Measurements from ENCODE around the gene TNFRSF8. TPM values are rescaled to one million over a fixed set of nuclear protein-coding genes. Genes with fewer than 3 reads are reported as not detected.
"Not testable (repeated sequence)": the region's sequence is repeated elsewhere in the genome, so short reads cannot be mapped to it uniquely, and the experiment has no call there.

The TNFRSF8 gene
- total RNA-seq, 1 donor from 2014 or later, result 0.31 TPM

DNA sequence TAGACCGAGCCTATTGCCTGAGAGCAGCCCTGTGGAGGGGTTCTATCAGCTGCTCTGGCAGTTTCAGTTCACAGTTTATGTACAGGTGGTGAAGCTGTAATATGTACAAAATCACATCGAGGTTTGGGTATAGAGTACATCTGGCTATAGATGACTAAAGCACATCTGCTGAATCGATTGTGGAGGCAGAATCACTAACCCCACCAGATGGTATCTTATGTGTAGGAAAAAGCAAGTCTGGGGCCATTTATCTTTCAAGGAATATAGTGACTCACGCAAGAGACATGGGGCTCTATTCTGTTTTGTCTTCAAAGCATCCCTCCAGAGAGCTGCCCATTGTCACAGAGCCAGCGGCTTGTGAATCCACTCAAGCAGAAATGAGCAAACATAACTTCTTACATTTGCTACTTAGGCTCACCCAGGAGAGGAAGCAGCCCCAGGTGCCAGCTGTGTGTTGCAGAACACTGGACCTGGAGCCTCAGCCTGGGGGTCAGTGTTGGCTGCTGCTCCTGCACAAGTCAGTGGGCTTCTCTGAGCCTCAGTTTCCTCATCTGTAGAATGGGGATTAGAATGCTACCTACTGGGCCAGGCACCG lies 22.5 kb upstream of the TNFRSF8 start:
- no peaks in the 10 kb centered on the region for H3K9me3 Mint-ChIP-seq

DNA sequence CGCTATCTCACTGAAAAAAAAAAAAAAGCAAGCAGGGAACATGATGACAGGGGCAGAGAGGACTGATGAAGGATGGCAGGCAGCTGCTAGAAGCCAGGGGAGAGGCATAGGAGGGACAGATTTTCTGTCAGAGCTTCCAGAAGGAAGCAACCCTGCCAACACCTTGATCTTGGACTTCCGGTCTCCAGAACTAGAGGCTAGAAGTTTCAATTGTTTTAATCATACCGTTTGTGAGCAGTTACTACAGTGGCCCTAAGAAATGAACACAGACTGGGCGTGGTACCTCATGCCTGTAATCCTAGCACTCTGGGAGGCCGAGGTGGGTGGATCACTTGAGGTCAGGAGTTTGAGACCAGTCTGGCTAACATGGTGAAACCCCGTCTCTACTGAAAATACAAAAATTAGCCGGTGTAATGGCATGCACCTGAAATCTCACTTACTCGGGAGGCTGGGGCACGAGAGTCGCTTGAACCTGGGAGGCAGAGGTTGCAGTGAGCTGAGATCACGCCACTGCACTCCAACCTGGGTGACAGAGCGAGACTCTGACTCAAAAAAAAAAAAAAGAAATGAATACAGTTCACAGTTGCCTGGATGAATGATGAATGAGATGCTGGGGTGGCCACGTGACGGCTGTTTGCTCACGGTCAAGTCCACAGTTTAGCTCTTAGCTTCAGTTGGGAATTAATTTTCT lies 18.8 kb upstream of the TNFRSF8 start:
- not testable (repeated sequence) for H3K27me3 Mint-ChIP-seq (ENCODE audit: low read depth); H3K4me1 Mint-ChIP-seq; H3K36me3 Mint-ChIP-seq; H3K9me3 Mint-ChIP-seq; H3K4me3 Mint-ChIP-seq; DNase-seq (ENCODE audit: low spot score in 2 of 2, unreplicated experiment in 2 of 2); H3K27ac Mint-ChIP-seq

More for the DNA sequence above, 22.5 kb upstream of the TNFRSF8 start:
- Mint-ChIP-seq H3K27ac (no peak overlapping the region), H3K4me1 (peaks cover 13% of the 10 kb centered on the region), H3K27me3 (ENCODE audit: low read depth) (no peaks in the 10 kb centered on the region), H3K4me3 (no peak overlapping the region), H3K36me3 (no peaks in the 10 kb centered on the region)
- DNase-seq (ENCODE audit: low spot score in 2 of 2, unreplicated experiment in 2 of 2), result no peak
- TF ChIP-seq, protein P1, sequence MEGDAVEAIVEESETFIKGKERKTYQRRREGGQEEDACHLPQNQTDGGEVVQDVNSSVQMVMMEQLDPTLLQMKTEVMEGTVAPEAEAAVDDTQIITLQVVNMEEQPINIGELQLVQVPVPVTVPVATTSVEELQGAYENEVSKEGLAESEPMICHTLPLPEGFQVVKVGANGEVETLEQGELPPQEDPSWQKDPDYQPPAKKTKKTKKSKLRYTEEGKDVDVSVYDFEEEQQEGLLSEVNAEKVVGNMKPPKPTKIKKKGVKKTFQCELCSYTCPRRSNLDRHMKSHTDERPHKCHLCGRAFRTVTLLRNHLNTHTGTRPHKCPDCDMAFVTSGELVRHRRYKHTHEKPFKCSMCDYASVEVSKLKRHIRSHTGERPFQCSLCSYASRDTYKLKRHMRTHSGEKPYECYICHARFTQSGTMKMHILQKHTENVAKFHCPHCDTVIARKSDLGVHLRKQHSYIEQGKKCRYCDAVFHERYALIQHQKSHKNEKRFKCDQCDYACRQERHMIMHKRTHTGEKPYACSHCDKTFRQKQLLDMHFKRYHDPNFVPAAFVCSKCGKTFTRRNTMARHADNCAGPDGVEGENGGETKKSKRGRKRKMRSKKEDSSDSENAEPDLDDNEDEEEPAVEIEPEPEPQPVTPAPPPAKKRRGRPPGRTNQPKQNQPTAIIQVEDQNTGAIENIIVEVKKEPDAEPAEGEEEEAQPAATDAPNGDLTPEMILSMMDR (IDR thresholded peaks at IDR 0.05; ENCODE audit: unreplicated experiment), result no peak

DNA sequence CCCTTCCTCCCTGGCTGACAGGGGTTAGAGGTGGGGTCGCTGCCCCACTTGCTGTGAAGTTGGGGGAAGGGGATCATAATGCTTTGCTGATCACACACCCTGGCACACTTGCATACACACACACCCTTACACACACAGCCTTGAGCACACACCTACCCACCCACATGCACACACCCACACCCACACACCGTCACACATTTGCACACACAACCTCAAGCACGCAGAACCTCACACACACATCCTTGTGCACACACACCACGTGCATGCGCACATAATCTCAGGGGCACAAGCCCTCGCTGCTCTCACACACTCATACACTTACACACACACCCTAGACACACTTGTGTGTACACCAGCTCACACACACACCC lies 16.4 kb upstream of the TNFRSF8 start:
- Mint-ChIP-seq H3K27me3 (ENCODE audit: low read depth) (no peaks in the 10 kb centered on the region), H3K4me1 (peaks cover 1% of the 10 kb centered on the region), H3K4me3 (no peak overlapping the region), H3K9me3 (no peaks in the 10 kb centered on the region), H3K36me3 (no peaks in the 10 kb centered on the region), H3K27ac (no peak overlapping the region)
- TF ChIP-seq, protein P1 (IDR thresholded peaks at IDR 0.05; ENCODE audit: unreplicated experiment), result no peak
- DNase-seq (ENCODE audit: low spot score in 2 of 2, unreplicated experiment in 2 of 2), result no peak

DNA sequence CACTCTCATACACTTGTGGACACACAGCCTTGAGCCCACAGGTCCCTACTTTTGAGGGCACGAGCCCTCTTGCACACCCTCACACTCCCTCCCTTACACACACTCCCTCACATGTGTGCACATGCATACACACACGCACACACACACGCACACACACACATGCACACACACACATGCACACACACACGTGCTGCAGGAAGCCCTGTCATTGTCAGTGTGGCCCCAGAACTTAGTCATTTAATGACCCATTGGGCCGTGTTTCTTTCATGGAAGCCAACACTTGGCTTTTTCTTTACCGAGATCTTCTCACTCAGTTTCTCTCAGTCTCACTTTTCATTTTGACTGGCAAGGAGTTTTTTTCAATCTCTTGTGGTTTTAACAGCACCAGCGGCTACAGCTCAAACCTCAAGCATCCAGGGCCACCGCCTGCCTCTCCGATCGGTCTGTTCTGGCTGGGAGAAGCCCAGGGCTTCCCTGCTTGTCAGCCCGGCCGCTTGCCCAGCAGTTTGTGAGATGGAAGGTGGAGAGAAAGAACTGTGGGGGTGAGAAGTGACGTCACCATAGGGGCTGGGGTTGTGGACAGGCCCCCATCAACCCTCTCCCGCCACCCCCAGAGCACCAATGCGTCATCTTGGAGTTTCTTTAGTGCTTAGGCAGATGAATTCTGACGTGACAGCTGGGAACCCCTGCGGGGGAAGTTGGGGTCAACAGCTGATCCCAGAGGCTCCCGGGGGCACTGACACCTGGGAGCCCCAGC lies 15.8 kb upstream of the TNFRSF8 start:
- H3K9me3 Mint-ChIP-seq, result no peaks in the 10 kb centered on the region
- no peaks in the 10 kb centered on the region for H3K36me3 Mint-ChIP-seq
- TF ChIP-seq, protein P1 (IDR thresholded peaks at IDR 0.05; ENCODE audit: unreplicated experiment), result no peak
- no peak overlapping the region for H3K4me3 Mint-ChIP-seq
- H3K4me1 Mint-ChIP-seq, result peaks cover 7% of the 10 kb centered on the region
- no peaks in the 10 kb centered on the region for H3K27me3 Mint-ChIP-seq (ENCODE audit: low read depth)
- H3K27ac Mint-ChIP-seq, result no peak overlapping the region
- DNase-seq (ENCODE audit: low spot score in 2 of 2, unreplicated experiment in 2 of 2), result no peak

DNA sequence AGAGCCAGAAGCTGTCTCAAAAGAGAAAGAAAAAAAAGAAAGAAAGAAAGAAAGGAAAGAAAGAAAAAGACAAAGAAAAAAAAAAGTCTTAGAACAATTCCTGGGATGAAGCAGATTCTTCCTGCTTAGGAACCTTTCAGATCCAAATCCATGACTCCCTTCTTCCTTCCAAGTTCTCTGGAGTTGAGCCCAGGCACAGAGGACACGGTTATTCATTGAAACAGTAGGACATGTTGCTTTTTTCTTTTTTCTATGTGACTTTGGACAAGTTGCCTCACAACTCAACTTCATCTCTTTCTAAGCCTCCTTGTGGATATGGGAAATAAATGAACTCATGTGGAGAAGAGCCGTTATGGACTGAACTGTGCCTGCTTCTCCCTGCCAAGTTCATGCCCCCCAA lies 14.7 kb upstream of the TNFRSF8 start:
- Mint-ChIP-seq H3K4me1 (peaks cover 13% of the 10 kb centered on the region), H3K36me3 (no peaks in the 10 kb centered on the region), H3K27me3 (ENCODE audit: low read depth) (no peaks in the 10 kb centered on the region), H3K27ac (no peak overlapping the region), H3K4me3 (no peak overlapping the region), H3K9me3 (no peaks in the 10 kb centered on the region)
- TF ChIP-seq, protein P1 (IDR thresholded peaks at IDR 0.05; ENCODE audit: unreplicated experiment), result no peak
- no peak for DNase-seq (ENCODE audit: low spot score in 2 of 2, unreplicated experiment in 2 of 2)

DNA sequence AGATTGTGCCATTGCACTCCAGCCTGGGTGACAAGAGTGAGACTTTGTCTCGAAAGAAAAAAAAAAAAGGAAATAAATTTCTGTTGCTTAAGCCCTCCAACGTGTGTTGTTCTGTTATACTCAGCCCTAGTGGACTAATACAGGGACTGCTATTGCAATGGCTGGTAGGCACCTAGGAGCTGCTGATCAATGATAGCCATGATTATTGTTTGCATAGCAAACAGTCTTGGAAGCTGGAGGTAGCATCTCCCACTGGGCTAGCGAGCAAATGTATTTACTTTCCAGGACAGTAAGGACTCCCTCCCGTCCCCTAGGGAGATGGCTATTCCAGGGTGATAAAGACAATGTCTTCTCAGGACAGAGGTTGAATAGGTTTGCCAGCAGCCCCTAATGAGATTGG lies 13.5 kb upstream of the TNFRSF8 start:
- Mint-ChIP-seq H3K27ac (no peak overlapping the region), H3K27me3 (ENCODE audit: low read depth) (no peaks in the 10 kb centered on the region), H3K4me3 (no peak overlapping the region), H3K9me3 (no peaks in the 10 kb centered on the region), H3K36me3 (no peaks in the 10 kb centered on the region), H3K4me1 (peaks cover 13% of the 10 kb centered on the region)
- TF ChIP-seq, protein P1 (IDR thresholded peaks at IDR 0.05; ENCODE audit: unreplicated experiment), result no peak
- DNase-seq (ENCODE audit: low spot score in 2 of 2, unreplicated experiment in 2 of 2), result no peak

All from mesothelial cell of epicardium (in vitro differentiated cells).